Nephron (organoid): ENCODE data around the gene SMAD4.

Source experiments
- H3K27ac Mint-ChIP-seq, 3 experiments: 2 replicates each; pipeline ENCODE4 v1.8.0; 2020; ENCODE audit warnings: mixed read lengths in 3 of 3, mild to moderate bottlenecking in 2 of 3, moderate library complexity in 1 of 3
- H3K27me3 Mint-ChIP-seq: 2 replicates; pipeline ENCODE4 v1.8.0; 2021; ENCODE audit warnings: low read depth, mild to moderate bottlenecking, moderate library complexity, mixed read lengths
- H3K36me3 Mint-ChIP-seq: 2 replicates; pipeline ENCODE4 v1.8.0; 2020; ENCODE audit warnings: low read depth, mixed read lengths
- H3K4me1 Mint-ChIP-seq: 2 replicates; pipeline ENCODE4 v1.8.0; 2020; ENCODE audit warnings: mixed read lengths
- H3K4me3 Mint-ChIP-seq, 3 experiments: 2 replicates each; pipeline ENCODE4 v1.8.0; 2020; ENCODE audit warnings: mild to moderate bottlenecking in 3 of 3, mixed read lengths in 3 of 3, moderate library complexity in 2 of 3
- H3K9me3 Mint-ChIP-seq: 2 replicates; pipeline ENCODE4 v1.8.0; 2020; ENCODE audit warnings: mixed read lengths
- CTCF ChIP-seq, 3 experiments: fragments of 200-600 bp; sonication (generic); IDR thresholded peaks; one replicate each; pipeline ENCODE4 v1.5.0; 2021; ENCODE audit warnings: antibody characterized with exemption in 3 of 3; ENCODE audit not compliant: unreplicated experiment in 3 of 3

SMAD4 gene

DNA sequence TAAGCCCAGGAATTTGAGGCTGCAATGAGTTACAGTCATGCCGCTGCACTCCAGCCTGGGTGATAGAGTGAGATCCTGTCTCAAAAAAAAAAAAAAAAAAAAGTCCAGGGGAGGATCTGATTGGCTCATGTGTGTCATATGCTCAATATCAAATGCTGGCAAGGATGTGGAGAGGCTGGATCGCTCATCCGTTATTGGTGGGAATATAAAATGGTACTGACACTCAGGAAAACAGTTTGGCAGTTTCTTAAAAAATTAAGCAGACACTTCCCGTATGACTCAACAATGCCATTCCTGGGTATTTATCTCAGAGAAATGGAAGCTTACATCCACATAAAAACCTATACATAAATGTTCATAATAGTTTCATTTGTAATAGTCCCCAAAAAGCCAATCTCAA lies 98.5 kb downstream of the SMAD4 start:
- no peak overlapping the region for H3K27ac Mint-ChIP-seq
- H3K4me3 Mint-ChIP-seq = no peak overlapping the region
- H3K27me3 Mint-ChIP-seq = no peaks in the 10 kb centered on the region
- TF ChIP-seq CTCF (IDR thresholded peaks at IDR 0.05; ENCODE audit: unreplicated experiment in 3 of 3) = no peak
- no peaks in the 10 kb centered on the region for H3K36me3 Mint-ChIP-seq
- no peaks in the 10 kb centered on the region for H3K4me1 Mint-ChIP-seq
- no peaks in the 10 kb centered on the region for H3K9me3 Mint-ChIP-seq

DNA sequence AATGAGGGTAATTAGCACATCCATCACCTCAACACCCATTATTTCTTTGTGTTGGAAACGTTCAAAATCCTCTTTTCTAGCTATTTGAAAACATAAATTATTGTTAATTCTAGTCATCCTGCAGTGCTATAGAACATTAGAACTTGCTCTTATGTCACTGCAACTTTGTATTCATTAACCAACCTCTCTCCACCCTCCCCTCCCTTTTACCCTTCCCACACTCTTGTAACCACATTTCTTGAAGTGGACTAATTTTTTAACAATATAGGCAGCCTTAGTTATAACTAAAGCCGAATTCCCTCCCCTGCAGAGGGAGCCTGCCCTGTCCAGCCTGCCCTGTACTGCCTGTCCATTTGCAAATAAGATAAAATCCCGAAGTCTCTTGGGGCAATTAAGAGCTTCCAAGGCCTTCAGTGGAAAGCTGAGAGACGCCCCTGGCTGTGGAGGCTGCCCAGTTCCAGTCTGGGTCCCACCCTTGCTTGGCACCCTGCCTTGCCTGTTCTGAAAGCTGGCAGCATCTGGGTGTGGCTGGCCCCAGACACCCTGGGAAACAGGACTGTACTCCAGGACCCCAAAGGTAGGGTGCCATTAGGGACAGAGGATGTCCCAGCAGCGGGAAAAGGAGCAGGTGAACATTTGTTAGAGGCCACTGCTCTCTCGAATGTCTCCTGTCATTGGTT lies 102.4 kb downstream of the SMAD4 start:
- TF ChIP-seq CTCF (IDR thresholded peaks at IDR 0.05; ENCODE audit: unreplicated experiment in 3 of 3) = no peak
- Mint-ChIP-seq H3K36me3 (no peaks in the 10 kb centered on the region), H3K4me1 (no peaks in the 10 kb centered on the region), H3K27ac (no peak overlapping the region), H3K27me3 (no peaks in the 10 kb centered on the region), H3K9me3 (no peaks in the 10 kb centered on the region), H3K4me3 (no peak overlapping the region)

GRCh38 chr18:51133580-51134160 lies 103.7 kb downstream of the SMAD4 start:
- no peaks in the 10 kb centered on the region for H3K9me3 Mint-ChIP-seq
- no peak overlapping the region for H3K4me3 Mint-ChIP-seq
- no peaks in the 10 kb centered on the region for H3K4me1 Mint-ChIP-seq
- H3K36me3 Mint-ChIP-seq = no peaks in the 10 kb centered on the region
- no peak overlapping the region for H3K27ac Mint-ChIP-seq
- no peak for TF ChIP-seq CTCF (IDR thresholded peaks at IDR 0.05; ENCODE audit: unreplicated experiment in 3 of 3)
- H3K27me3 Mint-ChIP-seq = no peaks in the 10 kb centered on the region
